ENCODE measurements around the gene LRRC47.
"Not testable (repeated sequence)": the region's sequence is repeated elsewhere in the genome, so short reads cannot be mapped to it uniquely, and the experiment has no call there.

The LRRC47 gene

DNA sequence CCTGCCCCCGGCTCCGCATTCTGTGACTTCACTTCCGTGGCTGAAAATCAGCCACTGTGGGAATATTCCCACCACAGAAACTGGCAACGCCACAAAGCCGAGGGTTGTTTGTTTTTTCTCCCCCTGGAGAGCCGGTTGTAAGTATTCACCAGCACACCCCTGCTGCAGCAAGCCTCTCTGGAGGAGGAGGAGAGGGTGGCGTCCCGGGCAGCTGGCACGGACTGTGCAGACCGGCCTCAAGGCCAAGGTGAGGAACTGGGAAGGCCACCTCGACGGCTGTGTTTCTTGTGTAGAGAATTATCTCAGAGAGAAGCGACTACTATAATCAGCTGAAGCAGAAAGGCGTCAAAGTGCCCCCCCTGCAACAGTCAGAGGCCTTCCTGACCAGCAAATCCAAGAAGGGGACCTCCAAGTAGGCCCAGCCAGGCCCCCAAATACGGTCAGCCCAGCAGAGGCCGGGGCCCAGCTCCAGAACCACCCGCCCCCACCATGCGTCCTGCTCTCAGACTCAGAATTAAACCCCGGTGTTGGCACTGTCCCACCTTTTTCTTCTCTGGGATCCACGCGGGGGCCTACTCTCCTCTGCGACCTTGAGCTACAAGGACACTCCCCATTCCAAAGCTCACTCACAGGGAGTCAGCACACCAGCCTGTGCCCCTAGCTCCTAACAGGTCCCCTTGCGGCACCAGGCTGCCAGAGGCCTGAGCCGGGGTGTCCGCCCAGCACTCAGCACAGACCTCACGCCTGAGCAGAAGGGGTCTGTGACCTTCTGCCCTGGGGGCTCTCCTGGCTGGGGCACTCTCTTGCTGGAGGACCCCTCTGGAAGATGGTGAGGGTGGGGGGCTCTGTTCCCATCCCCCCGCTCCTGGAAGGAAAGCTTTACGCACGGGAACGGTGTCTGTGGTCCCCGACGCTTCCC, 24.9 kb downstream of the LRRC47 start:
- no peak for DNase-seq

- DNase-seq: no peak
Observed at GRCh38 chr1:3770047-3770765, 26.1 kb downstream of the LRRC47 start.

GRCh38 chr1:3768811-3769390, 27.4 kb downstream of the LRRC47 start:
- no peak for DNase-seq

GRCh38 chr1:3767328-3767925, 28.9 kb downstream of the LRRC47 start:
- DNase-seq: no peak

DNA sequence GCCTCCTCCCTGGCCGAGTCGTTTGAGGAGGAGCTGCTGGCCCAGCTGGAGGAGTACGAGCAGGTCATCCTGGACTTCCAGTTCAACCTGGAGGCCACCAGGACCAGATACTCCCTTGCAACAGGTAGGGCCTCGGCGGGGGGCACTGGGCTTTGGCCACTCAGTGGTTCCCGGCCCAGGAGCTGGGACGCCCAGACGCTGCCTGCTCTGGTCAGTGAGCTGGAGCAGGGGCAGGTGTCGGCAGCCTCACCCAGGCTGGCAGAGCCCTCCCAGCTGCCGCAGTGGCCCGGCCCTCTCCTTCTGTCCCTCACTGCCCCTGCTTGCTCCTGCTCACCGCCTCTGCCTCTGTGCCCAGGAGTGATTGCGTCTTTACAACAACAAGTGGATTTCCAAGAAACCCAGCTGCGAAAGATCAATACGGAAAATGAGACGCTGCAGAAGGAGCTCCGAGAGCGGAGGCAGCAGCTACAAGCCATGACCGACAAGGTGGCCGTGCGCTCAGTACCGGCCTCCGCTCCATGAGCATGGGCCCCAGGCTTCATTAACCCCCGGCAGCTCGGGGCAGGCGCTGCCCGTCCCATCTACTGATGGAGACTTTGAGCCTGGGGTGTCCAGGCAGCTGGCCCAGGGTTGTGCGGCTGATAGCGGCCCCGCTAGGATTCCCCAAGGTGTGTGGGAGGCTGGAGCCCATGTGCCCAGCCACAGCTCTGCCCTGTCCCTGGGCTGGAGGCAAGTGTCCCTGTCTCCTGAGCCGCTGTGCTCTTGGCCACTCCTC, 32.8 kb downstream of the LRRC47 start:
- no peak for DNase-seq

DNA sequence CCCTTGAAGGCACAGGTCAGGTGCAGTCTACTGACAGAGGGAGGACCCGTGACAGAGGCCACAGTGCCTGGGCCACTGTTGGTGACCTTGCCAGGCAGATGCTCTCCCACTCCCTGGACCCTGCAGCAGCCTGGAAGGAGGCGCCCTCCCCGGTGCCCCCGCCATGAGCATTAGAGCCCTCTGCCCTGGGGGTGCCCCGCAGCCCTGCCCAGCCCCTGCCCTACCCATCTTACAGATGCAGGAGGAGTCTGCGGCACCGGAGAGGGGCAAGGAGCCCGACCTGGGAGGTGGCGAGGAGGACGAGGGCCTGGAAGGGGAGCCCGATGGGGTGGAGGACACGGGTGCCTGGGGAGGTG, 33.4 kb downstream of the LRRC47 start:
- DNase-seq: no peak

- no peak for DNase-seq
Observed at GRCh38 chr1:3762151-3762872, 34.0 kb downstream of the LRRC47 start.

GRCh38 chr1:3761296-3762010, 34.8 kb downstream of the LRRC47 start:
- DNase-seq: no peak

- DNase-seq: no peak
Observed at GRCh38 chr1:3759796-3760195, 36.5 kb downstream of the LRRC47 start.

DNA sequence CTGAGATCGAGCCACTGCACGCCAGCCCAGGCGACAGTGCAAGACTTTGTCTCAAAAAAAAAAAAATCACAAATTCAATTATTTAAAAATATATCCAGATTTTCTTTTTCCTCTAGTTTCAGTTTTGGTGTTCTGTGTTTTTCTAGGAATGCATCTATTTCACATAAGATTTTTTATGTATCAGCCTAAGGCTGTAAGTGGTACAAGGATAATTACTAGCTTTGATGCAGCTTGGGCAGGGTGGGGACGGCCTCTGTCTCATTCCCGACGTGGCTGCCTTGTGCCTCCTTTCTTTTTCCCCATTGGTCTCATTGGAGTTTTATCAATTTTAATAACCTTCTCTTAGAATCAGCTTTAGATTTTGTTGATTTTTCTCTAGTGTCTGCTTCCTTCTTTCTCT, 37.1 kb downstream of the LRRC47 start:
- DNase-seq: no peak

GRCh38 chr1:3756394-3756793, 39.9 kb downstream of the LRRC47 start:
- DNase-seq: no peak

DNA sequence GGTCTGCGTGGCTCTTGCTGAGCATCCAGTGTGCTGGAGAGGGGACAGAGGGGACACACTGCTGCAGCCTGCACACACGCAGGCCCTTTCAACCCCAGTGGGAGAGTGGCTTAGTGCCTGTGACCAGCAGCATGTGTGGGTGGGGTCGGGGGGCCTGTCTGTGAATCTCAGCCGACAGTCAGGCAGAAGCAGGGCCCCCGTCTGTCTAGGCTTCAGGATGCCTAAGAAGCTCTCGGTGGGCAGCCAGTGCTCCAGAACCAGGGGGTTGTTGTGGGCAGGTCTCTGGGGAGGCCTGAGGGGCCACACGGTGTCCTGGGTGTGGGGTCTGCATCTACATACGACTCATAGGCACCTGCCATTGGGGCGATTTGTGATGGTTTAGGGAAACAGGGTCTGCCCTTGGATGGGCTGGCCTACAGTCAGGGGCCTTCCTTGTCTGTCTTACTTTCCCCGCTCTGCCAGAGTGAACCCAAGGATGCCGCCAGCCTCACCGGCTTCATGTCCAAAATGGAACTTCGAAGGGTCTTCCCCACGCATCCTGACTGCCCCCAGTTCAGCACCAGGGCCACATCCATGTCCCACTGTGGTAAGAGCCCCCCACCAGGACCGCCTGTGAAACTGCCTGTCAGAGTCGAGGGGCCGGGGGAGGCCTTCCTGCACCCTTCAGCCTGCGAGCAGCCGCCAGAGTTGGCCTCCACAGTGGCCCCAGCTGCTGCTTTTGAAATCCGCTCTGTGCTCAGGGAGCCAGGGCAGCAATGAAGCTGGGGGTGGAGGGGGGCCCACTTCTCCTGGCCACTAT, 42.4 kb downstream of the LRRC47 start:
- no peak for DNase-seq

GRCh38 chr1:3752400-3752945, 43.8 kb downstream of the LRRC47 start, which contains the start of gene CCDC27:
TSS of gene CCDC27 (plus strand) at chr1:3752450. CDS start at chr1:3752482, 32 bp downstream.
- DNase-seq: no peak

- DNase-seq: no peak
Observed at GRCh38 chr1:3750741-3751140, 45.6 kb downstream of the LRRC47 start.

- DNase-seq: no peak
Observed at GRCh38 chr1:3749512-3749911, 46.8 kb downstream of the LRRC47 start.

- DNase-seq: not testable (repeated sequence)
Observed at GRCh38 chr1:3748316-3748900, 47.9 kb downstream of the LRRC47 start.

- DNase-seq: no peak
Observed at GRCh38 chr1:3747903-3748302, 48.4 kb downstream of the LRRC47 start.

DNA sequence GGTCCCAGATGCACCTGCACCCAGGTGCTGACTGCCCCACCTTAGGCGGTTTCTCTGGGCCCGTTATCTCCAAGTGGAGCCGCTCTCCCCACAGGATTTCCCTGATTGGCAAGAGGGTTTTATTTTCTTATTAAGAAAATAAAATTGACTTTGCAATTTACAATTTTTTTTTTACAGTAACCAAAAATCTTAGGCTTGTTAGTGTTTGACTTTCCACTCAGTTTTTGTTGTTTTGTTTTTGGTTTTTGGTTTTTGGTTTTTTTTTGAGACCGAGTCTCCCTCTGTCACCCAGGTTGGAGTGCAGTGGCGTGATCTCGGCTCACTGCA, 48.8 kb downstream of the LRRC47 start:
- DNase-seq: no peak

GRCh38 chr1:3746830-3747521, 49.3 kb downstream of the LRRC47 start:
- peak; percentile 84 to 86 for DNase-seq

Data from activated CD4-positive, alpha-beta T cell treated with anti-CD3 and anti-CD28 coated beads, Interleukin-2, amount 50 U/mL, for 4 hours (primary cell).